H1 (cell line): ENCODE measurements around the gene NTRK2. TPM values are rescaled to one million over a fixed set of nuclear protein-coding genes. Genes with fewer than 3 reads are reported as not detected.

Experiments used
- CTCF ChIA-PET: fragments of 300-600 bp; sonication (Branson Sonifier 250); formaldehyde crosslinking; loops from one replicate; lab custom pipeline; 2021; ENCODE audit not compliant: partially characterized antibody; lab: Charles Lee
- POLR2A ChIA-PET: fragments of 300-600 bp; sonication (Branson Sonifier 250); formaldehyde crosslinking; loops from one replicate; lab custom pipeline; 2021; ENCODE audit warnings: inconsistent platforms; ENCODE audit not compliant: partially characterized antibody; lab: Charles Lee
- DNase-seq, 2 experiments: peaks; one replicate each; pipeline versions ENCODE4 v3.0.0 to v3.0.0-alpha.2; 2010 to 2022; ENCODE audit warnings: low spot score in 2 of 2, low read depth in 1 of 2, mixed read lengths in 1 of 2
- FAIRE-seq: peaks from 2 replicates; lab custom pipeline; 2011; peaks lifted over from hg19 to GRCh38; lab: Jason Lieb, UNC
- H2AFZ ChIP-seq: 2 replicates; pipeline ENCODE4 v1.8.1; 2012; ENCODE audit warnings: low read length, inconsistent platforms
- H2AK5ac ChIP-seq: 2 replicates; pipeline ENCODE4 v1.6.1; 2013; ENCODE audit warnings: low read depth, low read length
- H2BK120ac ChIP-seq: replicated peaks from 2 replicates; pipeline ENCODE3; 2013; ENCODE audit warnings: low read depth, low read length, inconsistent platforms
- H2BK12ac ChIP-seq: 2 replicates; pipeline ENCODE4 v1.6.1; 2013; ENCODE audit warnings: low read depth, low read length
- H2BK15ac ChIP-seq: 2 replicates; pipeline ENCODE4 v1.6.1; 2013; ENCODE audit warnings: low read length
- H2BK20ac ChIP-seq: 2 replicates; pipeline ENCODE4 v1.6.1; 2013; ENCODE audit warnings: low read length
- H2BK5ac ChIP-seq: 2 replicates; pipeline ENCODE4 v1.6.1; 2013; ENCODE audit warnings: low read depth, low read length
- H3K14ac ChIP-seq: 2 replicates; pipeline ENCODE4 v1.6.1; 2013; ENCODE audit warnings: inconsistent platforms; ENCODE audit not compliant: insufficient read length
- H3K18ac ChIP-seq: 2 replicates; pipeline ENCODE4 v1.6.1; 2013; ENCODE audit warnings: low read length; ENCODE audit errors: extremely low read depth
- H3K23ac ChIP-seq: 2 replicates; pipeline ENCODE4 v1.6.1; 2013; ENCODE audit warnings: inconsistent platforms; ENCODE audit not compliant: insufficient read length
- H3K23me2 ChIP-seq: 2 replicates; pipeline ENCODE4 v1.6.1; 2013; ENCODE audit warnings: low read depth, low read length
- H3K27ac ChIP-seq: 2 replicates; pipeline ENCODE4 v1.6.1; 2011; ENCODE audit warnings: low read depth, low read length, inconsistent platforms
- H3K27me3 ChIP-seq, 4 experiments: replicated peaks in 1 of 4; 1 replicate in 1 of 4; 2 replicates in 3 of 4; pipeline versions ENCODE4 v1.6.1 to v1.8.1; 2011 to 2013; ENCODE audit warnings: low read length in 3 of 4, mild to moderate bottlenecking in 3 of 4, inconsistent platforms in 2 of 4, mixed read lengths in 2 of 4, moderate library complexity in 1 of 4; ENCODE audit not compliant: control insufficient read depth in 3 of 4, insufficient read depth in 3 of 4; ENCODE audit errors: extremely low read depth in 1 of 4
- H3K36me3 ChIP-seq, 4 experiments: 2 replicates each; pipeline versions ENCODE4 v1.6.1 to v1.8.1; 2011 to 2013; ENCODE audit warnings: mild to moderate bottlenecking in 4 of 4, low read length in 3 of 4, moderate library complexity in 2 of 4, control low read depth in 1 of 4, inconsistent platforms in 1 of 4; ENCODE audit not compliant: insufficient read depth in 4 of 4, control insufficient read depth in 2 of 4
- H3K4ac ChIP-seq: replicated peaks from 2 replicates; pipeline ENCODE3; 2013; ENCODE audit warnings: low read length, low read depth, mixed read lengths, inconsistent platforms; ENCODE audit not compliant: insufficient read length
- H3K4me1 ChIP-seq, 4 experiments: replicated peaks in 1 of 4; 1 replicate in 1 of 4; 2 replicates in 3 of 4; pipeline versions ENCODE4 v1.6.1 to v1.8.1; 2011 to 2013; ENCODE audit warnings: low read length in 3 of 4, inconsistent platforms in 2 of 4, mixed read lengths in 1 of 4; ENCODE audit not compliant: insufficient read depth in 4 of 4, control insufficient read depth in 3 of 4
- H3K4me2 ChIP-seq, 2 experiments: 2 replicates each; pipeline versions ENCODE4 v1.6.1 to v1.8.1; 2011 to 2013; ENCODE audit warnings: low read depth in 2 of 2, low read length in 2 of 2, control low read depth in 1 of 2, inconsistent platforms in 1 of 2, mild to moderate bottlenecking in 1 of 2; ENCODE audit not compliant: insufficient read depth in 1 of 2
- H3K4me3 ChIP-seq, 4 experiments: fragments of 200-600, 300-600 bp in 1 of 4; sonication (generic), shearing (Covaris generic), sonication (Bioruptor Twin) in 1 of 4; 2 replicates each; pipeline versions ENCODE4 v1.5.1 to v1.8.1; 2011 to 2016; ENCODE audit warnings: low read length in 4 of 4, low read depth in 3 of 4, control low read depth in 2 of 4, inconsistent platforms in 2 of 4, mild to moderate bottlenecking in 2 of 4, mixed read lengths in 1 of 4, moderate library complexity in 1 of 4; ENCODE audit not compliant: insufficient read depth in 2 of 4; ENCODE audit errors: extremely low read depth in 1 of 4
- H3K56ac ChIP-seq: replicated peaks from 2 replicates; pipeline ENCODE3; 2013; ENCODE audit warnings: low read depth, mild to moderate bottlenecking, mixed read lengths, low read length, inconsistent platforms; ENCODE audit not compliant: insufficient read length
- H3K79me1 ChIP-seq: 2 replicates; pipeline ENCODE4 v1.6.1; 2013; ENCODE audit warnings: low read depth, low read length, control low read depth
- H3K79me2 ChIP-seq, 2 experiments: 2 replicates each; pipeline versions ENCODE4 v1.6.1 to v1.8.1; 2012 to 2013; ENCODE audit warnings: low read length in 2 of 2, mild to moderate bottlenecking in 2 of 2, inconsistent platforms in 1 of 2; ENCODE audit not compliant: insufficient read depth in 2 of 2, control insufficient read depth in 1 of 2
- H3K9ac ChIP-seq, 4 experiments: replicated peaks in 1 of 4; 1 replicate in 1 of 4; 2 replicates in 3 of 4; pipeline versions ENCODE4 v1.6.1 to v1.8.1; 2011 to 2013; ENCODE audit warnings: low read depth in 3 of 4, low read length in 3 of 4, control low read depth in 2 of 4, mild to moderate bottlenecking in 2 of 4, moderate library complexity in 2 of 4, inconsistent platforms in 1 of 4; ENCODE audit errors: extremely low read depth in 1 of 4
- H3K9me3 ChIP-seq, 2 experiments: 2 replicates each; pipeline versions ENCODE4 v1.6.1 to v1.8.1; 2012 to 2013; ENCODE audit warnings: mild to moderate bottlenecking in 2 of 2, moderate library complexity in 2 of 2, control low read depth in 1 of 2, inconsistent platforms in 1 of 2, low read depth in 1 of 2, low read length in 1 of 2, mixed read lengths in 1 of 2; ENCODE audit not compliant: insufficient read depth in 2 of 2
- H4K20me1 ChIP-seq, 2 experiments: replicated peaks in 1 of 2; 2 replicates each; pipeline versions ENCODE3 to v1.8.1; 2011 to 2013; ENCODE audit warnings: inconsistent platforms in 2 of 2, low read length in 2 of 2, mild to moderate bottlenecking in 1 of 2; ENCODE audit not compliant: insufficient read depth in 2 of 2, control insufficient read depth in 1 of 2
- H4K5ac ChIP-seq: 2 replicates; pipeline ENCODE4 v1.6.1; 2013; ENCODE audit warnings: low read length, low read depth, mixed read lengths, inconsistent platforms; ENCODE audit not compliant: insufficient read length
- H4K8ac ChIP-seq: 2 replicates; pipeline ENCODE4 v1.8.0; 2013; ENCODE audit warnings: mild to moderate bottlenecking, moderate library complexity, low read length, inconsistent platforms; ENCODE audit not compliant: insufficient read depth; ENCODE audit errors: extremely low read depth
- H4K91ac ChIP-seq: replicated peaks from 2 replicates; pipeline ENCODE3; 2013; ENCODE audit warnings: low read length, mixed read lengths, inconsistent platforms; ENCODE audit not compliant: insufficient read length
- CBX5 ChIP-seq: fragments of 300-800, 300-1000 bp; sonication (generic); IDR thresholded peaks from 2 replicates; pipeline ENCODE4 v1.7.1; 2016; ENCODE audit warnings: antibody characterized with exemption, low read length, low read depth
- E2F6 ChIP-seq: IDR thresholded peaks from 2 replicates; pipeline ENCODE4 v1.6.1; 2012; ENCODE audit warnings: inconsistent platforms
- EP300 ChIP-seq, 2 experiments: IDR thresholded peaks; 1 replicate in 1 of 2; 2 replicates in 1 of 2; pipeline ENCODE4 v1.6.1; 2011 to 2012; ENCODE audit warnings: low read depth in 2 of 2, low read length in 2 of 2, mild to moderate bottlenecking in 2 of 2, borderline replicate concordance in 1 of 2, inconsistent platforms in 1 of 2, moderate library complexity in 1 of 2
- KDM1A ChIP-seq: fragments of 200-600, 300-600 bp; sonication (generic); IDR thresholded peaks from 2 replicates; pipeline ENCODE4 v1.7.1; 2016; ENCODE audit warnings: mild to moderate bottlenecking, low read length, borderline replicate concordance
- SP4 ChIP-seq: IDR thresholded peaks from 2 replicates; pipeline ENCODE4 v1.6.1; 2012; ENCODE audit warnings: low read length, inconsistent platforms
- TCF12 ChIP-seq: IDR thresholded peaks from 2 replicates; pipeline ENCODE4 v1.6.1; 2011; ENCODE audit warnings: low read depth, mild to moderate bottlenecking, low read length
- WGBS, 2 experiments: shearing (Covaris generic) in 1 of 2; methylation state at CpG; one replicate each; pipeline versions ENCODE4 v1.1.6 to v1.1.7; 2013 to 2015; ENCODE audit warnings: low lambda C conversion rate in 2 of 2, mixed read lengths in 2 of 2, inconsistent platforms in 1 of 2, low coverage in 1 of 2, missing lambda C conversion rate in 1 of 2; ENCODE audit not compliant: insufficient replicate concordance in 2 of 2, insufficient coverage in 1 of 2, insufficient read length in 1 of 2; ENCODE audit errors: extremely low coverage in 1 of 2, missing lambda C conversion rate in 1 of 2; 5-methylcytosine and 5-hydroxymethylcytosine counted together
- polyA plus RNA-seq, 7 experiments: library from polyadenylated mRNA; depleted of rRNA in 3 of 7; stranded (reverse) in 5 of 7; unstranded in 2 of 7; fragments of >200 nt in 5 of 7; fragments of 200-250 nt in 2 of 7; gene quantifications; 1 replicate in 5 of 7; 2 replicates in 1 of 7; 4 replicates in 1 of 7; pipeline versions ENCODE4 v1.2.1 to v1.2.3, GENCODE V29; 2011 to 2013; ENCODE audit warnings: missing spikeins in 2 of 7, mixed read lengths in 2 of 7
- total RNA-seq: library from RNA; stranded (reverse); fragmentation: NEBNext Ultra II Directional; extraction: Animal tissue kit (Norgen Biotek cat#: 25700); gene quantifications from 2 replicates; pipeline ENCODE4 v1.2.1, GENCODE V29; 2021

Gene NTRK2
- total and polyA plus RNA-seq, 2 of the 8 experiments (the other 6 are each of a cell fraction or from before 2014, with no cell fraction given), result 0.03 to 0.04 TPM

- TF ChIP-seq KDM1A (no peak), EP300 (IDR thresholded peaks at IDR 0.05; ENCODE audit: borderline replicate concordance in 1 of 2, low read depth in 2 of 2, low read length in 2 of 2) (no peak), SP4 (no peak), CBX5 (no peak), E2F6 (no peak), TCF12 (no peak)
- no peaks in the 10 kb centered on the region for H3K79me1 ChIP-seq
- no peak overlapping the region for H3K23ac ChIP-seq
- FAIRE-seq (no peak), DNase-seq (no peak)
- H2BK12ac ChIP-seq, result no peak overlapping the region
- H2AK5ac ChIP-seq, result no peak overlapping the region
- no peak overlapping the region for H4K91ac ChIP-seq
- H4K8ac ChIP-seq, result no peak overlapping the region
- H3K9me3 ChIP-seq, result no peaks in the 10 kb centered on the region
- H3K4me1 ChIP-seq, result peaks cover 0 to 9% (median 3%) of the 10 kb centered on the region in 4 experiments; a peak in 3 of 7 replicates
- H3K36me3 ChIP-seq, result no peaks in the 10 kb centered on the region
- H3K18ac ChIP-seq, result no peak overlapping the region
- no peak overlapping the region for H3K27ac ChIP-seq
- no peaks in the 10 kb centered on the region for H3K79me2 ChIP-seq
- WGBS, 2 experiments, result 85% methylated on average over 2 of the region's 2 CpGs; no CpG with 5 or more reads in 1 of the 2 experiments
- H2AFZ ChIP-seq, result no peak overlapping the region
- no peak overlapping the region for H3K14ac ChIP-seq
- POLR2A ChIA-PET, result no interaction called here
- no peaks in the 10 kb centered on the region for H4K20me1 ChIP-seq
- H3K9ac ChIP-seq, result no peak overlapping the region
- H4K5ac ChIP-seq, result no peak overlapping the region
- H2BK120ac ChIP-seq, result no peak overlapping the region
- no peak overlapping the region for H3K4me3 ChIP-seq
- H3K23me2 ChIP-seq, result no peaks in the 10 kb centered on the region
- H3K4ac ChIP-seq, result no peak overlapping the region
- H2BK15ac ChIP-seq, result no peak overlapping the region
- no peak overlapping the region for H2BK20ac ChIP-seq
- H2BK5ac ChIP-seq, result no peak overlapping the region
- H3K4me2 ChIP-seq, result no peak overlapping the region
- no peaks in the 10 kb centered on the region for H3K27me3 ChIP-seq
- H3K56ac ChIP-seq, result no peak overlapping the region
- CTCF ChIA-PET, result no interaction called here
Measured at GRCh38 chr9:84869091-84869490, 199.6 kb downstream of the NTRK2 start.
